Activated naive CD8-positive, alpha-beta T cell treated with anti-CD3 and anti-CD28 coated beads, Interleukin-2, amount 50 U/mL, for 24 hours (primary cell): ENCODE measurements around the gene ERC1.
"Not testable (repeated sequence)": the region's sequence is repeated elsewhere in the genome, so short reads cannot be mapped to it uniquely, and the experiment has no call there.

Experiments
- ATAC-seq: fragments of 150-1000 bp; cut with Tn5 transposase; one replicate; pipeline ENCODE4 v1.10.0; 2021
- DNase-seq: peaks from one replicate; pipeline ENCODE4 v3.0.0; 2021
- H3K27ac Mint-ChIP-seq: one replicate; pipeline ENCODE4 v1.8.0; 2021; ENCODE audit warnings: mild to moderate bottlenecking, mixed read lengths
- H3K27me3 Mint-ChIP-seq: one replicate; pipeline ENCODE4 v1.8.0; 2021; ENCODE audit warnings: mixed read lengths
- H3K36me3 Mint-ChIP-seq: one replicate; pipeline ENCODE4 v1.8.0; 2021; ENCODE audit warnings: low read depth, mixed read lengths
- H3K4me1 Mint-ChIP-seq: one replicate; pipeline ENCODE4 v1.8.0; 2021; ENCODE audit warnings: mixed read lengths
- H3K4me3 Mint-ChIP-seq: one replicate; pipeline ENCODE4 v1.8.0; 2021; ENCODE audit warnings: mild to moderate bottlenecking, moderate library complexity, mixed read lengths
- H3K9me3 Mint-ChIP-seq: one replicate; pipeline ENCODE4 v1.8.0; 2021; ENCODE audit warnings: mixed read lengths

ERC1 gene

GRCh38 chr12:1328391-1328790, 337.4 kb downstream of the ERC1 start:
- Mint-ChIP-seq H3K36me3 (no peaks in the 10 kb centered on the region), H3K9me3 (no peaks in the 10 kb centered on the region), H3K27me3 (no peaks in the 10 kb centered on the region), H3K4me1 (peaks cover 13% of the 10 kb centered on the region), H3K4me3 (no peak overlapping the region), H3K27ac (no peak overlapping the region)
- no peak for ATAC-seq
- no peak for DNase-seq

- Mint-ChIP-seq H3K36me3 (peaks cover 4% of the 10 kb centered on the region), H3K27ac (no peak overlapping the region), H3K4me3 (no peak overlapping the region), H3K9me3 (no peaks in the 10 kb centered on the region), H3K27me3 (no peaks in the 10 kb centered on the region), H3K4me1 (peaks cover 13% of the 10 kb centered on the region)
- ATAC-seq (no peak), DNase-seq (no peak)
Observed at GRCh38 chr12:1329784-1330476, 338.9 kb downstream of the ERC1 start.

GRCh38 chr12:1330477-1330827, 339.4 kb downstream of the ERC1 start:
- H3K4me3 Mint-ChIP-seq = no peak overlapping the region
- no peaks in the 10 kb centered on the region for H3K27me3 Mint-ChIP-seq
- peaks cover 9% of the 10 kb centered on the region for H3K4me1 Mint-ChIP-seq
- peaks cover 4% of the 10 kb centered on the region for H3K36me3 Mint-ChIP-seq
- ATAC-seq = no peak
- DNase-seq = no peak
- no peak overlapping the region for H3K27ac Mint-ChIP-seq
- no peaks in the 10 kb centered on the region for H3K9me3 Mint-ChIP-seq

- no peak for DNase-seq
Observed at GRCh38 chr12:1332327-1332726, 341.3 kb downstream of the ERC1 start.

GRCh38 chr12:1338483-1339177, 347.6 kb downstream of the ERC1 start:
- H3K27ac Mint-ChIP-seq = no peak overlapping the region
- DNase-seq = no peak
- no peaks in the 10 kb centered on the region for H3K27me3 Mint-ChIP-seq
- H3K36me3 Mint-ChIP-seq = peaks cover 7% of the 10 kb centered on the region
- ATAC-seq = no peak
- no peaks in the 10 kb centered on the region for H3K9me3 Mint-ChIP-seq
- H3K4me1 Mint-ChIP-seq = no peaks in the 10 kb centered on the region
- H3K4me3 Mint-ChIP-seq = no peak overlapping the region

More at GRCh38 chr12:1332327-1332726, 341.3 kb downstream of the ERC1 start:
- ATAC-seq = no peak
- no peaks in the 10 kb centered on the region for H3K4me1 Mint-ChIP-seq
- peaks cover 4% of the 10 kb centered on the region for H3K36me3 Mint-ChIP-seq
- no peaks in the 10 kb centered on the region for H3K27me3 Mint-ChIP-seq
- no peak overlapping the region for H3K27ac Mint-ChIP-seq
- H3K4me3 Mint-ChIP-seq = no peak overlapping the region
- H3K9me3 Mint-ChIP-seq = no peaks in the 10 kb centered on the region

GRCh38 chr12:1339178-1339541, 348.1 kb downstream of the ERC1 start:
- H3K9me3 Mint-ChIP-seq, H3K4me3 Mint-ChIP-seq, H3K27me3 Mint-ChIP-seq, H3K27ac Mint-ChIP-seq, ATAC-seq, H3K4me1 Mint-ChIP-seq, H3K36me3 Mint-ChIP-seq, DNase-seq: not testable (repeated sequence)

- Mint-ChIP-seq H3K27me3 (no peaks in the 10 kb centered on the region), H3K27ac (no peak overlapping the region), H3K4me3 (no peak overlapping the region), H3K4me1 (no peaks in the 10 kb centered on the region), H3K9me3 (no peaks in the 10 kb centered on the region), H3K36me3 (peaks cover 3% of the 10 kb centered on the region)
- DNase-seq (no peak), ATAC-seq (no peak)
Observed at GRCh38 chr12:1339618-1340319, 348.7 kb downstream of the ERC1 start.

- not testable (repeated sequence) for H3K4me1 Mint-ChIP-seq, DNase-seq, ATAC-seq, H3K9me3 Mint-ChIP-seq, H3K27me3 Mint-ChIP-seq, H3K36me3 Mint-ChIP-seq, H3K4me3 Mint-ChIP-seq, H3K27ac Mint-ChIP-seq
Observed at GRCh38 chr12:1341270-1341669, 350.2 kb downstream of the ERC1 start.

- DNase-seq (no peak), ATAC-seq (no peak)
- no peak overlapping the region for H3K4me3 Mint-ChIP-seq
- no peaks in the 10 kb centered on the region for H3K9me3 Mint-ChIP-seq
- H3K4me1 Mint-ChIP-seq = no peaks in the 10 kb centered on the region
- peaks cover 3% of the 10 kb centered on the region for H3K36me3 Mint-ChIP-seq
- no peak overlapping the region for H3K27ac Mint-ChIP-seq
- H3K27me3 Mint-ChIP-seq = no peaks in the 10 kb centered on the region
Observed at GRCh38 chr12:1343422-1343821, 352.4 kb downstream of the ERC1 start.

- DNase-seq (no peak), ATAC-seq (no peak)
- Mint-ChIP-seq H3K27me3 (no peaks in the 10 kb centered on the region), H3K4me3 (no peak overlapping the region), H3K4me1 (no peaks in the 10 kb centered on the region), H3K36me3 (peaks cover 3% of the 10 kb centered on the region), H3K9me3 (no peaks in the 10 kb centered on the region), H3K27ac (no peak overlapping the region)
Observed at GRCh38 chr12:1344245-1344644, 353.2 kb downstream of the ERC1 start.

- Mint-ChIP-seq H3K9me3 (no peaks in the 10 kb centered on the region), H3K4me1 (no peaks in the 10 kb centered on the region), H3K36me3 (peaks cover 3% of the 10 kb centered on the region), H3K27me3 (no peaks in the 10 kb centered on the region), H3K27ac (no peak overlapping the region), H3K4me3 (no peak overlapping the region)
- DNase-seq (no peak), ATAC-seq (no peak)
Observed at GRCh38 chr12:1346126-1346525, 355.1 kb downstream of the ERC1 start.

GRCh38 chr12:1347294-1347693, 356.3 kb downstream of the ERC1 start:
- Mint-ChIP-seq H3K4me1 (no peaks in the 10 kb centered on the region), H3K36me3 (no peaks in the 10 kb centered on the region), H3K27me3 (no peaks in the 10 kb centered on the region), H3K4me3 (no peak overlapping the region), H3K27ac (no peak overlapping the region), H3K9me3 (no peaks in the 10 kb centered on the region)
- DNase-seq (no peak), ATAC-seq (no peak)

- H3K27ac Mint-ChIP-seq = no peak overlapping the region
- DNase-seq (no peak), ATAC-seq (no peak)
- H3K4me3 Mint-ChIP-seq = no peak overlapping the region
- H3K36me3 Mint-ChIP-seq = no peaks in the 10 kb centered on the region
- H3K9me3 Mint-ChIP-seq = no peaks in the 10 kb centered on the region
- H3K4me1 Mint-ChIP-seq = no peaks in the 10 kb centered on the region
- no peaks in the 10 kb centered on the region for H3K27me3 Mint-ChIP-seq
Observed at GRCh38 chr12:1348606-1349005, 357.6 kb downstream of the ERC1 start.

- no peaks in the 10 kb centered on the region for H3K9me3 Mint-ChIP-seq
- H3K27me3 Mint-ChIP-seq = no peaks in the 10 kb centered on the region
- no peak overlapping the region for H3K27ac Mint-ChIP-seq
- H3K4me1 Mint-ChIP-seq = no peaks in the 10 kb centered on the region
- H3K36me3 Mint-ChIP-seq = no peaks in the 10 kb centered on the region
- ATAC-seq (no peak), DNase-seq (no peak)
- H3K4me3 Mint-ChIP-seq = no peak overlapping the region
Observed at GRCh38 chr12:1350055-1350933, 359.3 kb downstream of the ERC1 start.
